NB4 (cell line): ENCODE data around the gene SCNN1B.
"Not testable (repeated sequence)": the region's sequence is repeated elsewhere in the genome, so short reads cannot be mapped to it uniquely, and the experiment has no call there.

ENCODE experiments used
- CTCF ChIP-seq: IDR thresholded peaks from one replicate; pipeline ENCODE4 v1.5.1; 2012; ENCODE audit warnings: low read depth, low read length
- MAX ChIP-seq: IDR thresholded peaks from 2 replicates; pipeline ENCODE4 v1.6.1; 2011; ENCODE audit warnings: low read depth, low read length
- POLR2A ChIP-seq: IDR thresholded peaks from 2 replicates; pipeline ENCODE4 v1.6.1; 2011; ENCODE audit warnings: mild to moderate bottlenecking; ENCODE audit not compliant: insufficient read length; ENCODE audit errors: extremely low read depth

GRCh38 chr16:23400447-23400846 is 98.3 kb downstream of the SCNN1B start:
- TF ChIP-seq CTCF, MAX, POLR2A: not testable (repeated sequence)
